NB4 (cell line): Measurements from ENCODE around the gene EBF3.

Source experiments
- MYC ChIP-seq: IDR thresholded peaks from 2 replicates; pipeline ENCODE4 v1.6.1; 2011; ENCODE audit warnings: low read depth, low read length
- TF ChIP-seq, protein P1 (sequence below): IDR thresholded peaks from one replicate; pipeline ENCODE4 v1.5.1; 2012; ENCODE audit warnings: low read depth, low read length

DNA sequence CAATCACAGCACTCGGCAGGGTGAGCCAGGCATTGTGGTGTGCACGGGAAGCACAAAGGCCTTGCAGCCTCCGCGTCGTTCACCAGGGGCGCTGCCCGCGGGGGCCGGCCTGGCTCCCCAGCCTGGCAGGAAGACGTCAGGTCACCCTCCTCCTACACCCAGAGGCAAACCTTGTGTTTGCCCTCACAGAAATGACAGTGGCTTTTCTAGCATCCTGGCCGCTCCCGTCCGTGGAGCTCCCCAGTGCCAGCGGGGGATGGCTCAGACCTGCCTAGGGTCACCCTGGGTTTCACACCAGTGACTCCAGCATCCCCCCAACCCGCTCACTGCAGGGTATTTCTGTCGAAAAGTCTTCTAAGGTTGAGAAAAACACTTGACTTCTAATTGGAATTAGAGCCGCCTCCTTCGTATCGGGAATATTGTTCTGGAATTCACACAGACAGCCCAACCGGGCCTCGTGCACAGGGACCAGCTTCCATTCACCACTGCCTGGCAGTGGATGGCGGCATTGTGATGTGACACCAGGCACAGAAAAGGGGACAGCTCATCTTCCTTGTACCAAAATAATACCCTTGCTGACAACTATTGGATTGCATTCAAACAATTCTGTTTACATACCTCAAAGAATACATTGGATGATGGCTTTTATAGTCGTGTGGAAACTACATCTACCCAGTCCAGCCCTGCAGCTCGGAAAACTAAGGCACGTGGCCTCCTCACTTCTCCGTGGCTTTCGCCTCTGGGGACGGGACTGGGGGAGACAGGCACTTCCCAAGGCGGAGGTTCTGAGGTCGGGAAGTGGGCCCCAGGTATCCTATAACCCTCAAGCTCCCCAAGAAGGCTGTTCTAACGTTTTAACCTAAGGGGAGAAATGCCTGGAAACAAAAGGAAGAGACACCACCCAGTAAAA, 109.0 kb downstream of the EBF3 start:
- no peak for TF ChIP-seq MYC
- TF ChIP-seq, protein P1, sequence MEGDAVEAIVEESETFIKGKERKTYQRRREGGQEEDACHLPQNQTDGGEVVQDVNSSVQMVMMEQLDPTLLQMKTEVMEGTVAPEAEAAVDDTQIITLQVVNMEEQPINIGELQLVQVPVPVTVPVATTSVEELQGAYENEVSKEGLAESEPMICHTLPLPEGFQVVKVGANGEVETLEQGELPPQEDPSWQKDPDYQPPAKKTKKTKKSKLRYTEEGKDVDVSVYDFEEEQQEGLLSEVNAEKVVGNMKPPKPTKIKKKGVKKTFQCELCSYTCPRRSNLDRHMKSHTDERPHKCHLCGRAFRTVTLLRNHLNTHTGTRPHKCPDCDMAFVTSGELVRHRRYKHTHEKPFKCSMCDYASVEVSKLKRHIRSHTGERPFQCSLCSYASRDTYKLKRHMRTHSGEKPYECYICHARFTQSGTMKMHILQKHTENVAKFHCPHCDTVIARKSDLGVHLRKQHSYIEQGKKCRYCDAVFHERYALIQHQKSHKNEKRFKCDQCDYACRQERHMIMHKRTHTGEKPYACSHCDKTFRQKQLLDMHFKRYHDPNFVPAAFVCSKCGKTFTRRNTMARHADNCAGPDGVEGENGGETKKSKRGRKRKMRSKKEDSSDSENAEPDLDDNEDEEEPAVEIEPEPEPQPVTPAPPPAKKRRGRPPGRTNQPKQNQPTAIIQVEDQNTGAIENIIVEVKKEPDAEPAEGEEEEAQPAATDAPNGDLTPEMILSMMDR: no peak
